HEK293 (cell line): Measurements from ENCODE around the gene NOL7.

Experiments used
- CTCF ChIA-PET: fragments of 350-600 bp; formaldehyde crosslinking; extraction: SDS; loops from one replicate; lab custom pipeline; 2021; ENCODE audit warnings: antibody characterized with exemption; lab: Yijun Ruan, JAX
- POLR2A ChIA-PET: fragments of 300-600 bp; formaldehyde crosslinking; extraction: SDS; loops from one replicate; lab custom pipeline; 2020; ENCODE audit warnings: antibody characterized with exemption, inconsistent platforms; lab: Yijun Ruan, JAX
- H3K27ac ChIP-seq: fragments of 200-500 bp; sonication (Bioruptor generic); 2 replicates; pipeline ENCODE4 v1.5.1; 2014; ENCODE audit warnings: low read depth, low read length, control low read depth, inconsistent platforms; ENCODE audit errors: extremely low read depth
- H3K36me3 ChIP-seq, 2 experiments: fragments of 200-500 bp in 1 of 2; sonication (Bioruptor generic) in 1 of 2; 1 replicate in 1 of 2; 2 replicates in 1 of 2; pipeline ENCODE4 v1.5.1; 2014 to 2017; ENCODE audit warnings: inconsistent platforms in 2 of 2, low read length in 2 of 2; ENCODE audit not compliant: control insufficient read depth in 2 of 2, insufficient read depth in 1 of 2
- H3K4me1 ChIP-seq: fragments of 200-500 bp; sonication (Bioruptor generic); 2 replicates; pipeline ENCODE4 v1.5.1; 2014; ENCODE audit warnings: mild to moderate bottlenecking, low read length, inconsistent platforms; ENCODE audit not compliant: control insufficient read depth, insufficient read depth
- H3K4me3 ChIP-seq: 2 replicates; pipeline ENCODE4 v1.5.1; 2011; ENCODE audit warnings: low read depth, mild to moderate bottlenecking, control low read depth, low read length, moderate library complexity
- H3K9me3 ChIP-seq: fragments of 200-500 bp; sonication (Bioruptor generic); 2 replicates; pipeline ENCODE4 v1.5.1; 2014; ENCODE audit warnings: low read depth, low read length, inconsistent platforms; ENCODE audit not compliant: control insufficient read depth, insufficient read depth
- GLI2 ChIP-seq: fragments of 450-650 bp; formaldehyde crosslinking; IDR thresholded peaks from 2 replicates; pipeline ENCODE4; 2017; ENCODE audit warnings: missing biosample characterization, missing genetic modification characterization, low read depth, borderline replicate concordance
- HOXD13 ChIP-seq: sonication (generic); formaldehyde crosslinking; IDR thresholded peaks from 2 replicates; pipeline ENCODE4 v1.8.0; 2022; ENCODE audit warnings: missing genetic modification reagents, borderline replicate concordance
- SALL2 ChIP-seq: fragments of 450-650 bp; formaldehyde crosslinking; IDR thresholded peaks from 2 replicates; pipeline ENCODE4 v1.5.0; 2017; ENCODE audit warnings: missing biosample characterization, mild to moderate bottlenecking, missing genetic modification characterization, borderline replicate concordance
- SP2 ChIP-seq: fragments of 450-650 bp; formaldehyde crosslinking; IDR thresholded peaks from 2 replicates; pipeline ENCODE4 v1.5.1; 2016; ENCODE audit warnings: missing biosample characterization, missing genetic modification characterization
- ZBTB20 ChIP-seq: fragments of 450-650 bp; formaldehyde crosslinking; IDR thresholded peaks from 2 replicates; pipeline ENCODE4 v1.5.1; 2016; ENCODE audit warnings: missing biosample characterization, missing genetic modification characterization
- ZBTB8A ChIP-seq: fragments of 450-650 bp; formaldehyde crosslinking; IDR thresholded peaks from 2 replicates; pipeline ENCODE4 v1.5.1; 2016; ENCODE audit warnings: missing biosample characterization, missing genetic modification characterization
- ZFP37 ChIP-seq: fragments of 450-650 bp; formaldehyde crosslinking; IDR thresholded peaks from 2 replicates; pipeline ENCODE4 v1.5.1; 2016; ENCODE audit warnings: missing biosample characterization, missing genetic modification characterization
- ZFP69B ChIP-seq: fragments of 450-650 bp; formaldehyde crosslinking; IDR thresholded peaks from 2 replicates; pipeline ENCODE4 v1.5.1; 2016; ENCODE audit warnings: missing biosample characterization, missing genetic modification characterization
- ZIC2 ChIP-seq: fragments of 450-650 bp; formaldehyde crosslinking; IDR thresholded peaks from 2 replicates; pipeline ENCODE4 v1.5.1; 2016; ENCODE audit warnings: missing biosample characterization, missing genetic modification characterization
- ZNF114 ChIP-seq: fragments of 450-650 bp; formaldehyde crosslinking; IDR thresholded peaks from 2 replicates; pipeline ENCODE4 v1.5.0; 2017; ENCODE audit warnings: missing biosample characterization, missing genetic modification characterization
- ZNF157 ChIP-seq: fragments of 450-650 bp; formaldehyde crosslinking; IDR thresholded peaks from 2 replicates; pipeline ENCODE4 v1.5.1; 2016; ENCODE audit warnings: missing biosample characterization, missing genetic modification characterization
- ZNF23 ChIP-seq: fragments of 450-650 bp; formaldehyde crosslinking; IDR thresholded peaks from 2 replicates; pipeline ENCODE4 v1.5.1; 2016; ENCODE audit warnings: missing biosample characterization, missing genetic modification characterization, borderline replicate concordance
- ZNF239 ChIP-seq: fragments of 450-650 bp; formaldehyde crosslinking; IDR thresholded peaks from 2 replicates; pipeline ENCODE4 v1.5.1; 2016; ENCODE audit warnings: missing biosample characterization, missing genetic modification characterization
- ZNF24 ChIP-seq: fragments of 450-650 bp; formaldehyde crosslinking; IDR thresholded peaks from 2 replicates; pipeline ENCODE4 v1.5.1; 2016; ENCODE audit warnings: missing biosample characterization, missing genetic modification characterization
- ZNF311 ChIP-seq: fragments of 450-650 bp; formaldehyde crosslinking; IDR thresholded peaks from 2 replicates; pipeline ENCODE4 v1.5.1; 2017; ENCODE audit warnings: missing biosample characterization, missing genetic modification characterization, borderline replicate concordance
- ZNF394 ChIP-seq: fragments of 450-650 bp; formaldehyde crosslinking; IDR thresholded peaks from 2 replicates; pipeline ENCODE4 v1.5.1; 2016; ENCODE audit warnings: missing biosample characterization, missing genetic modification characterization, mild to moderate bottlenecking, moderate library complexity, borderline replicate concordance
- ZNF423 ChIP-seq: fragments of 450-650 bp; formaldehyde crosslinking; IDR thresholded peaks from 2 replicates; pipeline ENCODE4 v1.5.1; 2016; ENCODE audit warnings: missing biosample characterization, missing genetic modification characterization
- ZNF514 ChIP-seq: fragments of 450-650 bp; formaldehyde crosslinking; IDR thresholded peaks from 2 replicates; pipeline ENCODE4 v1.5.1; 2016; ENCODE audit warnings: missing biosample characterization, missing genetic modification characterization
- ZNF530 ChIP-seq: fragments of 450-650 bp; formaldehyde crosslinking; IDR thresholded peaks from 2 replicates; pipeline ENCODE4 v1.5.1; 2016; ENCODE audit warnings: low read depth, missing biosample characterization, missing genetic modification characterization
- ZNF585B ChIP-seq: fragments of 450-650 bp; formaldehyde crosslinking; IDR thresholded peaks from 2 replicates; pipeline ENCODE4 v1.5.1; 2016; ENCODE audit warnings: missing biosample characterization, missing genetic modification characterization
- ZNF626 ChIP-seq: fragments of 450-650 bp; sonication (Bioruptor Pico); formaldehyde crosslinking; IDR thresholded peaks from 2 replicates; pipeline ENCODE4 v1.5.1; 2018; ENCODE audit warnings: missing biosample characterization, missing genetic modification characterization, inconsistent platforms
- ZNF768 ChIP-seq: fragments of 450-650 bp; formaldehyde crosslinking; IDR thresholded peaks from 2 replicates; pipeline ENCODE4 v1.5.1; 2018; ENCODE audit warnings: missing biosample characterization, mild to moderate bottlenecking, missing genetic modification characterization
- ZXDB ChIP-seq: fragments of 450-650 bp; formaldehyde crosslinking; IDR thresholded peaks from 2 replicates; pipeline ENCODE4 v1.5.1; 2016; ENCODE audit warnings: missing biosample characterization, missing genetic modification characterization
- TF ChIP-seq, protein P1 (sequence below): fragments of 450-650 bp; formaldehyde crosslinking; conservative IDR thresholded peaks from 2 replicates; pipeline ENCODE4 v1.5.1; 2016; ENCODE audit warnings: low read depth, missing biosample characterization, missing genetic modification characterization
- TF ChIP-seq, protein P2 (sequence below): fragments of 450-650 bp; formaldehyde crosslinking; IDR thresholded peaks from 2 replicates; pipeline ENCODE4 v1.5.1; 2017; ENCODE audit warnings: missing biosample characterization, missing genetic modification characterization
- TF ChIP-seq, protein P3 (sequence below): fragments of 450-650 bp; formaldehyde crosslinking; IDR thresholded peaks from 2 replicates; pipeline ENCODE4 v1.5.1; 2016; ENCODE audit warnings: missing biosample characterization, missing genetic modification characterization
- TF ChIP-seq, protein P4 (sequence below): fragments of 450-650 bp; formaldehyde crosslinking; IDR thresholded peaks from 2 replicates; pipeline ENCODE4 v1.5.1; 2016; ENCODE audit warnings: missing biosample characterization, missing genetic modification characterization

Gene NOL7

DNA sequence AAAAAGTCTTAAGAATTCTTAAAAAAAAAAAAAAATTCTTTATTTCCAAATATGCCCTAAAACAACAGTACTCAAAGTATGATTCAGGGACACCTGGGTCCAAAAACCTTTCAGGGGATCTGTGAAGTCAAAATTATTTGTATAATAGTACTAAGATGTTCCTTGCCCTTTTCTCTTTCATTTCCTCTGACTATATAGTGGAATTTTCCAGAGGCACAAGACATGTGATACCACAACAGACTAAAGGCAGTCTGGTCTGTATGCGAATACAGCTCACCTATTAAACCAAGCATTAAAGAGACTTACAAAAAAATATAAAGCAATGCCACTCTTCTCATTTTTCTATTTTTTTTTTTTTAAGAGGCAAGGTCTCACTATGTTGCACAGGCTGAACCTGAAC lies 15.4 kb downstream of the NOL7 start:
- Histone ChIP-seq H3K4me3 (no peak overlapping the region), H3K36me3 (peaks cover 15 to 53% of the 10 kb centered on the region in 2 experiments), H3K4me1 (no peaks in the 10 kb centered on the region), H3K27ac (no peak overlapping the region), H3K9me3 (no peaks in the 10 kb centered on the region)
- POLR2A ChIA-PET: interaction anchor here (1.3 kb wide), 1 partner anchor 16 kb away, joined by 4 read pairs; the partner anchor contains the start of gene NOL7
- TF ChIP-seq ZNF530 (no peak), SP2 (tag by site-specific recombination) (no peak), ZNF394 (tag by site-specific recombination) (no peak), ZIC2 (tag by site-specific recombination) (no peak), GLI2 (tag by site-specific recombination) (no peak), ZFP69B (tag by site-specific recombination) (no peak), ZNF423 (tag by site-specific recombination) (no peak), ZBTB20 (no peak), ZNF114 (tag by site-specific recombination) (no peak), ZNF626 (no peak), ZNF157 (no peak), ZNF311 (no peak), ZFP37 (no peak), ZNF23 (tag by site-specific recombination) (no peak), ZNF514 (tag by site-specific recombination) (no peak)
- TF ChIP-seq, protein P1, sequence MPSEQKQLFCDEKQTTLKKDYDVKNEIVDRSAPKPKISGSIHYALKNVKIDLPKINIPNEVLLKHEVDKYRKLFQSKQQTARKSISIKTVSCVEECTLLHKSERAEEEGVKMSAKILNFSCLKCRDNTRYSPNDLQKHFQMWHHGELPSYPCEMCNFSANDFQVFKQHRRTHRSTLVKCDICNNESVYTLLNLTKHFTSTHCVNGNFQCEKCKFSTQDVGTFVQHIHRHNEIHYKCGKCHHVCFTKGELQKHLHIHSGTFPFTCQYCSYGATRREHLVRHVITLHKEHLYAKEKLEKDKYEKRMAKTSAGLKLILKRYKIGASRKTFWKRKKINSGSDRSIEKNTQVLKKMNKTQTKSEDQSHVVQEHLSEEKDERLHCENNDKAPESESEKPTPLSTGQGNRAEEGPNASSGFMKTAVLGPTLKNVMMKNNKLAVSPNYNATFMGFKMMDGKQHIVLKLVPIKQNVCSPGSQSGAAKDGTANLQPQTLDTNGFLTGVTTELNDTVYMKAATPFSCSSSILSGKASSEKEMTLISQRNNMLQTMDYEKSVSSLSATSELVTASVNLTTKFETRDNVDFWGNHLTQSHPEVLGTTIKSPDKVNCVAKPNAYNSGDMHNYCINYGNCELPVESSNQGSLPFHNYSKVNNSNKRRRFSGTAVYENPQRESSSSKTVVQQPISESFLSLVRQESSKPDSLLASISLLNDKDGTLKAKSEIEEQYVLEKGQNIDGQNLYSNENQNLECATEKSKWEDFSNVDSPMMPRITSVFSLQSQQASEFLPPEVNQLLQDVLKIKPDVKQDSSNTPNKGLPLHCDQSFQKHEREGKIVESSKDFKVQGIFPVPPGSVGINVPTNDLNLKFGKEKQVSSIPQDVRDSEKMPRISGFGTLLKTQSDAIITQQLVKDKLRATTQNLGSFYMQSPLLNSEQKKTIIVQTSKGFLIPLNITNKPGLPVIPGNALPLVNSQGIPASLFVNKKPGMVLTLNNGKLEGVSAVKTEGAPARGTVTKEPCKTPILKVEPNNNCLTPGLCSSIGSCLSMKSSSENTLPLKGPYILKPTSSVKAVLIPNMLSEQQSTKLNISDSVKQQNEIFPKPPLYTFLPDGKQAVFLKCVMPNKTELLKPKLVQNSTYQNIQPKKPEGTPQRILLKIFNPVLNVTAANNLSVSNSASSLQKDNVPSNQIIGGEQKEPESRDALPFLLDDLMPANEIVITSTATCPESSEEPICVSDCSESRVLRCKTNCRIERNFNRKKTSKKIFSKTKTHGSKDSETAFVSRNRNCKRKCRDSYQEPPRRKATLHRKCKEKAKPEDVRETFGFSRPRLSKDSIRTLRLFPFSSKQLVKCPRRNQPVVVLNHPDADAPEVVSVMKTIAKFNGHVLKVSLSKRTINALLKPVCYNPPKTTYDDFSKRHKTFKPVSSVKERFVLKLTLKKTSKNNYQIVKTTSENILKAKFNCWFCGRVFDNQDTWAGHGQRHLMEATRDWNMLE (tag by site-specific recombination): no peak
- TF ChIP-seq, protein P2, sequence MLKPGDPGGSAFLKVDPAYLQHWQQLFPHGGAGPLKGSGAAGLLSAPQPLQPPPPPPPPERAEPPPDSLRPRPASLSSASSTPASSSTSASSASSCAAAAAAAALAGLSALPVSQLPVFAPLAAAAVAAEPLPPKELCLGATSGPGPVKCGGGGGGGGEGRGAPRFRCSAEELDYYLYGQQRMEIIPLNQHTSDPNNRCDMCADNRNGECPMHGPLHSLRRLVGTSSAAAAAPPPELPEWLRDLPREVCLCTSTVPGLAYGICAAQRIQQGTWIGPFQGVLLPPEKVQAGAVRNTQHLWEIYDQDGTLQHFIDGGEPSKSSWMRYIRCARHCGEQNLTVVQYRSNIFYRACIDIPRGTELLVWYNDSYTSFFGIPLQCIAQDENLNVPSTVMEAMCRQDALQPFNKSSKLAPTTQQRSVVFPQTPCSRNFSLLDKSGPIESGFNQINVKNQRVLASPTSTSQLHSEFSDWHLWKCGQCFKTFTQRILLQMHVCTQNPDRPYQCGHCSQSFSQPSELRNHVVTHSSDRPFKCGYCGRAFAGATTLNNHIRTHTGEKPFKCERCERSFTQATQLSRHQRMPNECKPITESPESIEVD (tag by site-specific recombination): no peak
- CTCF ChIA-PET: interaction anchor here (0.5 to 2.9 kb wide), 4 partner anchors 15 to 134 kb away, joined by 3 to 9 read pairs (median 4); partner anchors contain the start of genes NOL7 and SIRT5

DNA sequence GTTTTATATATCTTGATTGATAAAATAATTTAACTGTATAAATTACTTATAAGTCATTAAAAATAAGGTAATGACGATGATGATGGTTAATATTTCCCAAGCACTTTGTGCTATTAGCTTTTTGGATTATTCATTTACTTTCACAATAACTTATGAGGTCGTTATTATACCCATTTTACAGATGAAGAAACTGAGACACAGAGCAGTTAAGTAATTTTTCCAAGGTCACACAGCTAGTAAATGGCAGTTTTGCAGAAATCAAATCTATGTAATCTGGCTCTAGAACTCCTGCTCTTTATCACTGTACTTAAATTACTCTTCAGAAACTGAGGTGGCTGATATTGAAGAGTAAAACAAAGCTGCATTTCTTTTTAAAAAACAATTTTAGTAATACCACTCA lies 18.2 kb downstream of the NOL7 start:
- H3K36me3 ChIP-seq: peaks cover 17 to 54% of the 10 kb centered on the region in 2 experiments
- POLR2A ChIA-PET: interaction anchor here (0.7 to 1.7 kb wide), 2 partner anchors 18 to 270 kb away, joined by 3 to 5 read pairs; partner anchors contain the start of gene NOL7
- H3K4me3 ChIP-seq: no peak overlapping the region
- no peaks in the 10 kb centered on the region for H3K9me3 ChIP-seq
- no peaks in the 10 kb centered on the region for H3K4me1 ChIP-seq
- H3K27ac ChIP-seq: no peak overlapping the region
- CTCF ChIA-PET: interaction anchor here (0.7 to 4.6 kb wide), 3 partner anchors 9 to 213 kb away, joined by 3 to 26 read pairs (median 9); partner anchors contain the start of gene SIRT5
- no peak for TF ChIP-seq ZBTB8A (tag by site-specific recombination)
- no peak for TF ChIP-seq ZNF585B (tag by site-specific recombination)
- TF ChIP-seq ZNF768 (tag by site-specific recombination): peak; percentile 48; the same call in 1 of the 2 replicates
- TF ChIP-seq, protein P3, sequence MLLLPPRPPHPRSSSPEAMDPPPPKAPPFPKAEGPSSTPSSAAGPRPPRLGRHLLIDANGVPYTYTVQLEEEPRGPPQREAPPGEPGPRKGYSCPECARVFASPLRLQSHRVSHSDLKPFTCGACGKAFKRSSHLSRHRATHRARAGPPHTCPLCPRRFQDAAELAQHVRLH (tag by site-specific recombination): 0 out of 2 replicates have a peak, but pooled peaks have one; percentile 42
- TF ChIP-seq ZXDB (tag by site-specific recombination): no peak
- TF ChIP-seq, protein P2 (tag by site-specific recombination): no peak
- no peak for TF ChIP-seq ZNF239 (tag by site-specific recombination)
- no peak for TF ChIP-seq HOXD13 (CRISPR knock-in tag)
- TF ChIP-seq ZNF24 (tag by site-specific recombination): no peak
- no peak for TF ChIP-seq SALL2 (tag by site-specific recombination)
- TF ChIP-seq, protein P4, sequence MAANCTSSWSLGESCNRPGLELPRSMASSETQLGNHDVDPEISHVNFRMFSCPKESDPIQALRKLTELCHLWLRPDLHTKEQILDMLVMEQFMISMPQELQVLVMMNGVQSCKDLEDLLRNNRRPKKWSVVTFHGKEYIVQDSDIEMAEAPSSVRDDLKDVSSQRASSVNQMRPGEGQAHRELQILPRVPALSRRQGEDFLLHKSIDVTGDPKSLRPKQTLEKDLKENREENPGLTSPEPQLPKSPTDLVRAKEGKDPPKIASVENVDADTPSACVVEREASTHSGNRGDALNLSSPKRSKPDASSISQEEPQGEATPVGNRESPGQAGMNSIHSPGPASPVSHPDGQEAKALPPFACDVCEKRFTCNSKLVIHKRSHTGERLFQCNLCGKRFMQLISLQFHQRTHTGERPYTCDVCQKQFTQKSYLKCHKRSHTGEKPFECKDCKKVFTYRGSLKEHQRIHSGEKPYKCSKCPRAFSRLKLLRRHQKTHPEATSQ (tag by site-specific recombination): no peak
